DND-41 (cell line): ENCODE data around the gene MCAT.

Experiments used
- CTCF ChIP-seq: IDR thresholded peaks from 2 replicates; pipeline ENCODE4 v1.5.1; 2012; ENCODE audit warnings: borderline replicate concordance, low read length, moderate library complexity, mild to moderate bottlenecking; ENCODE audit not compliant: poor library complexity, severe bottlenecking; ENCODE audit errors: extremely low read depth
- EZH2 ChIP-seq: IDR thresholded peaks from 3 replicates; pipeline ENCODE4 v1.6.1; 2012; ENCODE audit warnings: borderline replicate concordance, low read depth, mild to moderate bottlenecking, moderate library complexity, low read length, inconsistent platforms; ENCODE audit not compliant: severe bottlenecking

DNA sequence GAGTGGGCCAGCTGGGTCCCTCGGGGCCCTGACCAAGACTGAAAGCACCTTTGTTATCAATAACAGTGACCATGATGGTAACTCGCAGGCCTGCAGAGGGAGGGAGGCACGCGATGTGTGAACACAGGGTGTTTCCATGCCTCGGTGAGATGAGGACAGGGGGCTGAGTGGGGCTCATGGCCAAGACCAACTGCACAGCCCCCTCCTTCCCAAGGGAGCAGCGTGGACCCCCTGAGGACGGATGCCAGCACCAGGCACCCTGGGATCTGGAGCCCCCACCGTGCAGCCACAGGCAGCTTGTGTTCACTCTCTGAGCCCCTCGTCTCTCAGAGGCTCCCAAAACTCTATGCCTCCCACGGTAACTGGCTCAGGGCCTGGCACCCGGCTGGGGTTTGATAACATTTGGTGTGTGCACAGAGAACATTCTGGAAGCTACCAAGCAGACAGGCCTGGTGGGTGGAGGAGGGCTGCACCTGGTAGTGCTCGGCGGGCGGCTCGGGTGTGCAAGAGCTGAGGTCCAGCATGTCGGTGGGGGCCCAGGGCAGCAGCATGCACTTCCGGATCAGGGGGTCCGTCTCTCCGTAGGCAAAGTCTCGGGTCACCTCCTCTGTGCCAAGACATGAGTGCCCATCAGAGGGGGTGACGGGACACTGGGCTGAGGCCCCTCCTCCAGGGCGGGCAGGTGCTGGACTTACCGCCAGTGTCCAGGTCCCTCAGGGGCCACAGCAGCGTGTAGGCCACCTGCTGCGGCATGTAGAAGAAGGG is 36.1 kb upstream of the MCAT start:
- TF ChIP-seq CTCF (no peak), EZH2 (no peak)
